Stimulated activated CD4-positive, alpha-beta T cell treated with anti-CD3 and anti-CD28 coated beads, Interleukin-12 subunit alpha, Interleukin-12 subunit beta, amount 100 ng/mL, for 4 hours (primary cell): Measurements from ENCODE around the gene SMYD3.

ENCODE experiments used
- DNase-seq: peaks from one replicate; pipeline ENCODE4 v3.0.0-alpha.2; 2020

The SMYD3 gene

DNA sequence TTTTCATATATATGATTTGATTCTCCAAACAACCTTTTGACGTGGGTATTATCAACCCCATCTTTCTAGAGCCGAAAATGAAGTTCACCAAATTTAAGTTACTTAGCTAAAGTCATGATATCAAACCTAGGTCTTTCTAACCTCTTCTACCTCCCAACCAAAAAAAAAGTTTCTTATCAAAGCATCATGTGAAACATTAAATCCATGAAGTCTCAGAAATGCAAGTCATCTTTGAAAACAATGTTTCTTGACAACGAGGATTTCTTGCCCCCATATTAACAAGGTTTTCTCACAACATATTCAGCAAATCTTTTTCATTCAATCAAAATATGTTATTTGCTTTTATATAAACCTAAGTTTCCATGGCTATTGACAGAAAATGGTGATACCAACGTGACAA, 306.3 kb downstream of the SMYD3 start:
- DNase-seq: no peak

DNA sequence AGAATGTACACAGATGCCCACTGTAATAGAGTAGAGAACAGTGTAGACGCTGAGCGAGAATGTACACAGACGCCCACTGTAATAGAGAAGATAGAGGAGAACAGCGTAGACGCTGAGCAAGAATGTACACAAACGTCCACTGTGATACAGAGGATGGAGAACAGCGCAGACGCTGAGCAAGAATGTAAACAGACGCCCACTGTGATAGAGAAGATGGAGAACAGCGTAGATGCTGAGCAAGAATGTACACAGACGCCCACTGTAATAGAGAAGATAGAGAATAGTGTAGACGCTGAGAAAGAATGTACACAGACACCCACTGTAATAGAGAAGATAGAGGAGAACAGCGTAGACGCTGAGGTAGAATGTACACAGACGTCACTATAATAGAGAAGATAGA, 306.9 kb downstream of the SMYD3 start:
- no peak for DNase-seq

DNA sequence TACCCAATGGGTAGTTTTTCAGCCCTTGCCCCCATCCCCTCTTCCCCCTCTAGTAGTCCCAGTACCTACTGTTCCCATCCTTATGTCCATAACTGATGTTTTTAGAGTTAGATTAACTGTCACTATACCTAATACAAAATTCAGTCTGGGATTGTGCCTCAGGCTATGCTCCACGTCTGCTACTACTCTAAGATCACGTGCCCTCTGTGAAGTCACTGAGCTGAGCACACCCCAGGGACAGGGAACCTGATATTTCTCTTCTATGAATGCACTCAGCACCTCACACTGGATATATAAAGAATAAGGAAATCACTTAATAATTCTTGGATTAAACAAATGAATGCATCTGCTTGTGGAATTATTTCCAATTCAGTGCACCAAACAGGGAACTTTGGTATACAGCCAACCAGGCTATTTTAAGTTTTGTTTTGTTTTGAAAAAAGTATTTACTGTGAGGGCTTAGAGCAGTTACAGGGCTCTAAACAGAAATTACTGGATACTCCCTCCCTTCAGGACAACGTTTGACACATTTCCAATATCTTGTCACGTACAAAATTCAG, 307.9 kb downstream of the SMYD3 start:
- DNase-seq: no peak

DNA sequence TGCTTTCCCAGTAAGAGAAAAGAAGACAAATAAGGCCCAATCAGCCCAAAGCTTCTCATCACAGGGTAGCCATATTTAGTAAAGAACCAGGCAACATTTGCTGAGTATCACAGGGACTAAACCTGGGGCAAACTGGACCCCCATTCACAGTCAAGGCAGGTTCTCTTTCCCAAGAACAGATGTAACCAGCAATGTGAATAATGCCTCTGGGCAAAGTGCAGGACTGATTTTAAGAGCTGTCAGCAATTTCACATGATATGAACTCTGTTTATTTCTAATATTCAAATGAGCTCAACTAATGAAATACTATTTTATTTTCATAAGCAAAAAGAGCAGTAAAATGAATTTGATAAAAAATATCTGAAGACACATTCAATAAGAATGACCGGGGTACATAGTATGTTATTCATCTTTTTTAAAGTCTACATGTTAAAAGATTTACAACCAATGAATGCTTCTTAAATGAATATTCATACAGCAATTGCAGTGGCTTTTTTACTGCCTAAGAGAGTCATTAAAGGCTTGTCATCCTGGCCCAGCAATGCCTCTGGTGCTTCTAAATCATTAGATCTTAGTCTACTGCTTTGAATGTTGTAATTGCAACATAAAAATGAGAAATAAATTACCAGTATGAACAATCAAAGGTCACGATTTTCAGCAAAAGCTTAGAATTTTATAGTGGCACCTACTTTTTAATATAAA, 308.8 kb downstream of the SMYD3 start:
- DNase-seq: no peak

DNA sequence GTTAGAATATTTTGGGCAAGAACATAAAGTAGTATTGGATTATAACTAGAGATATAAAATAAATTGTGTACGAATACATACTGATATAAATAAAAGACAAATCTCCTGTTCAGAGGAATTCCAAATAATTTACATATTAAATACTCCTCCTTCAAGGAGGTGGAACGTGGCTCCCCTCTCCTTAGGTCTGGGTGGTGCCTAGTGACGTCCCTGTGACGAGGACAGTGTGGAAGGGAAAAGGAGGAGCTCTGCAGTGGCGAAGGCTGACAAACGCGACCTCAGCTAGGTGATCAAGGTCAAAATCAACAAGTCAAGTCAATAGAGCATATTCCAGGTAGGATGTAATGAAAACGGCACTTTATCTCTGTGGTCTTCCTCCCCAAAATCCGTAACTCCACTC, 310.0 kb downstream of the SMYD3 start:
- no peak for DNase-seq

DNA sequence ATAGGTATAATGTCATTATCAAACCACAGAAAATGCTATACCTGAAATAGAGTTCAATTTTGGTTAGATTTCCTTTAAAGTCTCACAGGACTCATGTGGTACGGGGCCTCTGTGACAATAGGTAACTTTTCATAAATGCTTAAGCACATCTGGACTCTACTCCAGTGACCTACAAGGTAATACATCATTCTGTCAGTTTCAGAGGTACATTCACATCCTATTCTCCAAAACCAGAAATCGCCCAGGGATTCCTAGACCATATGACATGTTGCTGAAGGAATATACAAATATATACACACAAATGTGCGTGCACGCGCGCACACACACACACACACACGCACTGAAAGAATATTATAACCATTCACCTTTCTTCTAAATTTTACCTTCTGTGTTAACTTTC, 311.8 kb downstream of the SMYD3 start:
- DNase-seq: no peak

DNA sequence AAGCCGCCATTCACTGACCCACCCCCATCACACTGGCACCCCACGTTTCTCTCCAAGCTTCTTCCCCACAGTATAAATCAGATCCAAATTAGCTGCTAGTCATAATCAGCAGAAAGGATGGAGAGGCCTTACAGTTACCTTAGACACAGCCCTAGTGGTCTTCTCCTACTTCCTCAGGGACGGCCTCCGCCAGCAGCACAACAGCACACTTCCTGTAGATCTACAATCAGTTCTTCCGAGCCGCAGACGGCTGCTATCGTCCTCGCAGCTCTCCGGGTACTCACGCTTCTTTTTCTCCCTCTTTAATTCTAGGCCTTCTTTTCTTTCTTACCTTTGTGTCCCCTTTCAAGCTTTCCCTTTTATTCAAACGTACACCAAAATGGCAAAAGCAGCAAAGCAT, 313.5 kb downstream of the SMYD3 start:
- no peak for DNase-seq

DNA sequence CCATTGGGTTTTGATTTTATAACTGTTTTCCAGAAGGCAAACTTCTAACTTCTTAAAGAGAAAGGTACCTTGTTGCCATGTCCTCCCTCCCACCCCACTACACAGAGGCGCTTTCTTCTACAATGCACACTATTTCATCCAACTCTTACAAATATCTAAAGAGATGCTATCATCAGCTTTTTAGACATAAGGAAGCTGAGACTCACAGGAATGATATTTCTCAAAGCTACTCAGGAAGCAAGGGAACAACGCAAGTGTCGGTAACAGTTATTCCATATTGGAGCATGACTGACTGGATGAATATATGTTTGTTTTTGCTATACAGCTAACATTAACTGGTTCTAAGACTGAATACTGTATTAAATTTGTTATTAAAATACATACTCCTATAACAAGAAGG, 318.0 kb downstream of the SMYD3 start:
- DNase-seq: no peak

DNA sequence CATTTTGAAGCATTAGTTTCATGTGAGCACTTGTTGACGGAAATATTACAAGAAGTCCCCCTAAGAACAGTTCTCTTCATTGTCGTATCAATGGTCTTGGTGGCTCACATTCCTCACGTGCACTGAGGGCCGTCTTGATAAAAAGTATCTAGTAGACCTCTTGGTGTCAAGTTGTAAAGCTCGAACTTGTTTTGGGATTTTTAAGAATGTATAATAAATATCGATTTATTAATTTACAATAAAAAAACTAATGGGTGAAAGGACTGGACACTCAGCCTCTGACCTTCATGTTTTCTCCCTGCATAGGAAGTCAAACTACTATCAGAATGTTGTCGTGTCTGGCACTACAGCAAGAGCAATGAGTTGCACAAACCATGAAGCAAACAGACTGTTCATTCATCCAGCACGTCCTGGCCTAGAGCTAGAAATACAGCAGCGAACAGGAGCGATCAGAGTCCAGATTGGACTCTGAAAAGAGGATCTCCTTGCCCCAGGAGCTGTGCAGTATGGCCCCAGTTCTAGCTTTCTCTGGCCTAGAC, 319.2 kb downstream of the SMYD3 start:
- no peak for DNase-seq

DNA sequence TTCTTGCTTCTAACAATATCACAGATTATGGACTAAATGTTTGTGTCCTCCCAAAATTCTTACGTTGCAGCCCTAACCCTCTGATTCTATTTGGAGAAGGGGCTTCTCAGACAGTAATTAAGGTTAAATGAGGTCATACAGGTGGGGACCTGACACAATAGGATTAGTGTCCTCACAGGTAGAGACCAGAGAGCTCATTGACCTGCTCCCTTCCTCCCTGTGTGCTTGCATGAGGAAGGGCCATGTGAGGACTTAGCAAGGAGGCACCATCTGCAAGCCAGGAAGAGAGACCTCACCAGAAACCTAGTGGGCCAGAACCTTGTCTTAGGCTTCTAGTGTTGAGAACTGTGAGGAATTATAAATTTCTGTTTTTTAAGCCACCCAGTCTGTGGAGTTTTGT, 322.6 kb downstream of the SMYD3 start:
- DNase-seq: no peak

DNA sequence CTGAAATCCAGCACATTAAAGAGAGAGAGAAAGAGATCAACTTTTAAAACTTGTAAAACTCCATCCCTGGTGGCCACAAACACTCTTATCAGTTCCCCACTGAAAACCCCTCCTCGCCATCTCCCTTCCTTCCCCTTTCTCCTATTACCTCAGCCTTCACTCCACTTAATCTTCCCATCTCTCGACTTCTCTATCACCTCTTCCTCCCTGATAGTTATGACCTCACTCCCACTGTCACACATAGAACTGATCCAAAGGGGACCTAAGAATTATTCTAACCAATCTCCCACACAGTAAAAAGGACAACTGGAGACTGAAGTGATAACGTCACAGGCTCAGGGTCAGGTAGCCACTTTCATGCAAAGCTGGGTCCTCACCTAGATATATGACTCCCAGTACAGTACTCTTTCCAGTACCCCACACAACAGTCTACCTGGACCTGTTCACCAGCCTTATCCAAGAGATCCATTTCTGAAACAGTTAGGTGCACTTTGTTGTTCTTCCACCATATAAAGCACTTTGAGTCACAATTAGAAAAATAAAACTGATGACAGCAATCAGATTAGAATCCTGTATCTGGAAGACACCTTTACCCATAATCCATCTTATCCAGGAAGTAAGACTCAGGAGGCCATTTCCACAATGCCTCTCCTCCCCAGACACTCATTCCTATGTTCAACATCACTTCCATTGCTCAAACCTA, 324.8 kb downstream of the SMYD3 start:
- no peak for DNase-seq

DNA sequence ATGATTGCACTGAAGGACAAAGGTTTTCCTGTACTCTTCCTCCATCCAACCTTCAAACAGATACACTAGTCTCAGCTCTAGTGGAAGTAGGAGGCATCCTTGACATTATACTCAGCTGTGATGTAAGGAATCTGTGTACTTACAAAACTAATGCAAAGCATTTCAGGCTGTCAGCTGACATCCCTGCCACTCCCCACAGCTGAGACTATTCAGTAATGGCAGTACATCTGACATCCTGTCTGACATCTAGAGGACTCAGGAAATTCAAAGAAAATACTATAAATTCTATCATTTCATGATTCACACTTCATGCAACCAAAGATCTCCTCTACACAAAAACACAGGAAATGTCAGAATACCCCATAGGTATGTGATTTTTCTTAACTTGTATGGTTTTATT, 325.8 kb downstream of the SMYD3 start:
- DNase-seq: no peak

DNA sequence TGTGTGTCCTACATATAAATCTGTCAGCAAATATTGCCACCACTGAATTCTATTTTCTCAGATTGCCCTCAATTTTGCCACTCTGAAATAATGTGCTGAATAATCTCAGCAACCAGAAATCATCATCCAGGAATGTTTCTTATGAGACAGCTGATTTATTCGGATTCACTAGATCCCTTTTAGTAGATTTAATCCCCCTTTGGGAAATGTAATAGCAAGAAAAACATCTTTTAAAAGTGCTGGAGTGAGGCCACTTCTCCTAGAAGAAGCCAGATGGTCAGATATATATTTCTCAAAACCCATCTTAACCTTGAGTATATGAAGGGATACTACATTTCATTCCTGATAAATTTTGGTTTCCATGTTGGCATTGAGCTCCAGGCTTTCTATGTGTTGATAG, 327.7 kb downstream of the SMYD3 start:
- DNase-seq: no peak

DNA sequence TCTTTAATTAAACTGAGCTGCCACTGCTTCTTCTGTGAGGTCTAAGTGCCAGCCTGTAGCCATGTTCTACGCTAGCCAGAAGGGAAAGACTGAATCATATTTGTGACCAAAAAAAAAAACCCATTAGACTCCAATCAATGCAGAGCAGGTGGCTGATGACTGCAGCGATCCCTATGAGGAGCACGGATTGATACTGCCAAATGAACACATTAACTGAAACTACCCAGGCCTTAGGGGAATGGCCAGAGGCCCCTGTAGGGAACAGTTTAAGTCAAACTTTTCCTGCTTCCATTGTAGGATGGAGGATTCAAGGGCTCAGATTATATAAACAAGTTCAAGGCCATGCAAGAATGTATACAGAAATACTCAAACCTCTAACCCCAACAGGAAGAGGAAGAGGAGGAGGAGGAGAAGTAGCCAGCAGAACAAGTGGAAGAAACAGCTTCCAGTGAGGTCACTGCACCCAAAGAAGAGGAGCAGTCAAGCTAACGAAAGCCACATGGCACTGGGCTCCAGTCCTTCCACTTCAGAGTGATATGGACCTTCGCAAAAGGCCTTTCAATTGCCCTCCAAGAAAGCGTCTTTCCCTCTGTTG, 328.3 kb downstream of the SMYD3 start:
- no peak for DNase-seq

DNA sequence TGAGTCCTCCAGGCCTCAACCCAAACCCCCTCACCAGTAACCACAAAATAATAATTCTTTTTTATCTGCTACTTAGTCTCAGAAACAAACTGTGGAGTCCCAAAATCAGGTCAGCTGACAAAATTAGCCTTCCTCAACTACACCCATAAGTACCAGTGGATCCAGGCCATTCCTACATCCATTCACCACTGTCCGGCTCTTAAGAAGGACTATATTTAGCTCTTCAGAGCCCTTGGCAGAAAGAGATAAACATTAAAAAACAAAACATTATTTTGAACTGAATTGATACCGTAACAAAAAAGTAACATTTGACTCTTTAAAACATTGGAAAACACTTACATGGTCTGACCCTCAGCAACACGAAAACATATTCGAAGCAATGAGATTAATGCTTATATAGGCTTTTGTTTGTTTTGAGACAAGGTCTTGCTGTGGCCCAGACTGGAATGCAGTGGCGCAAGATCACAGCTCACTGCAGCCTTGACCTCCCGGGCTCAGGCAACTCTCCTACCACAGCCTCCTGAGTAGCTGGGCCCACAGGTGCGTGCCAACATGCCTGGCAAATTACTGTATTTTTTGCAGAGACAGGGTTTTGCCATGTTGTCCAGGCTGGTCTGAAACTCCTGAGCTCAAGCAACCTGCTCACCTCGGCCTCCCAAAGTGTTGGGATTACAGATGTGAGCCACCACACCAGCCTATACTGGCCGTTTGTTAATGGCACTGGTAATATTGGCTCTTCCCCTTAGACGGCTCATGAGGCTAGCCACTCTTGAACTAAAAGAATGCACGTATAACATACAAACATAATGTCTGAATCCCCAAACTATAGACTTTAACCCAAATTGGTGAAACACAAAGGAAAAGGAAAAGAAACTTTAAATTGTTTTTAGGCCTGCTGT, 330.7 kb downstream of the SMYD3 start:
- no peak for DNase-seq

DNA sequence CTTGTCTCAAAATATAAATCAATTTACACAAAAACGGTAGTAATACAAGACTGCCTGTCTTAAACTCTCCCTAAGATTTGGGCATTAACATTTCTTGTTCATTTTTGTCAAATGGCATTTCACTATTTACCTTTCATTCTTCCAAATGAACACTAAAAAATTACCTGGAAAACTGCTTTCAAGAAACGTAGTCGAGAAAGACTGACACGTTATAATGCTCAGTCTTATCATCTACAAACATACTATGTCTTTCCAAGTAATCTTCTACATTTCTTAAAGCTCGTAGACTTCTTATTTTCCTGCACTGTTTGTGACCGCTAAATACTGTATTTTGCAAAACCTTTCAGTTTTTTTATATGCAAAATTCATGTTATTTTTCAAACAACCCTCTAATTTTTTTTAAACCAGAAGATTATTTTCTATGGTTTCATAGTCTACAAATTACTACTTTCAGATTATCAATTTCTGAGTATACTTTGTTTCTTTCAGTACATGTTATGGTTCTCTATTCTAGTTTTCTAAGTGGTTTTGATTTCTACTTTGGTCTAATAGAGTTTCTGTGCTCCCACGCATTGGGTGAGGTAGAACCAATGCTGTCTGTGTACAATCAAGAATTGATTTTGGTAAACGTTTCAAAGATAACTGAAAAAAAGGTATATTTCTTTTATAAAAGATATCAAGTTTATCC, 336.4 kb downstream of the SMYD3 start:
- DNase-seq: no peak

DNA sequence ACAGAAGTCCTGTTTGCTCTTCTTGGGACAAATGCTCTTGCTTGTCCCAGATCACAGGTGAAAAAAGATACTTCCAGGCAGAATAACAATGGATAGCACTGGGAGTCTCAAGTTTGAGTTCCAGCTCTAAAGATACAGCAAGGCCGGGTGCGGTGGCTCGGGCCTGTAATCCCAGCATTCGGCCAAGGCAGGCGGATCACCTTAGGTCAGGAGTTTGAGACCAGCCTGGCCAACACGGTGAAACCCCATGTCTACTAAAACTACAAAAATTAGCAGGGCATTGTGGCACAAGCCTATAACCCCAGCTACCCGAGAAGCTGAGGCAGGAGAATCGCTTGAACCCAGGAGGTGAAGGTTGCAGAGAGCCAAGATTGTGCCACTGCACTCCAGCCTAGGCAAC, 337.6 kb downstream of the SMYD3 start:
- no peak for DNase-seq

DNA sequence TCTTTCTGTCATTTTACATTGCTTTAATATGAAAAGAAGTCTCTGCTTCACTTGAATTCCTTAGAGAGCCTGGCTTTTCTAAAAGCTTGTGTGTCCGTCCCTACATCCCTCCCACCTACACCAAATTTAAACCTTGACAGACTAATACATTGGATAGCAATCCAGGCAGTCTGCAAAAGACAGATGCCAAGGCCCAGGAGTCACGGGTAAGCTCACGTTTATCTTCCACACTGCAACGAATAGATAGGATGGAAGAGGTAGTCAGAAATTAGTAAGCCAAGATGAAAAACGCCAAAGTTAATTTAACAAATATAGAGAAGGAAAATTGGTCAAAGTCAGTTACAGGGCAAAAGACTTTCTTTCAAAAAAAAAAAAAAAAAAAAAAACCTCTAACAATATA, 338.1 kb downstream of the SMYD3 start:
- no peak for DNase-seq

DNA sequence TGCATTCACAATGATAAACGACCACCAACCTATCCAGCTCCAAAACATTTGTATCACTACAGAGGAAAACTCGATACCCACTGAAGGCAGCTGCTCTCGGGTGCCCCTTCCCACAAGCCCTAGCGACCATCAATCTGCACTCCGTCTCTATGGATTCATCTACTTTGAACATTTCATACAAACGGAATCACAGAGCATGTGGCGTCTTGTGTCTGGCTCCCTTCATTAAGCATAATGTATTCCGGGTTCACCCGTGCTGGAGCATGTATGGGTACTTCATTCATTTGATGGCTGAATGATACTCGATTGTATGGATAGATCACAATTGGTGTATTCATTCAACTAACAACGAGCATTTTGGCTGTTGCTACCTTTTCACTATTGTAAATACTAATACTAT, 340.2 kb downstream of the SMYD3 start:
- no peak for DNase-seq

DNA sequence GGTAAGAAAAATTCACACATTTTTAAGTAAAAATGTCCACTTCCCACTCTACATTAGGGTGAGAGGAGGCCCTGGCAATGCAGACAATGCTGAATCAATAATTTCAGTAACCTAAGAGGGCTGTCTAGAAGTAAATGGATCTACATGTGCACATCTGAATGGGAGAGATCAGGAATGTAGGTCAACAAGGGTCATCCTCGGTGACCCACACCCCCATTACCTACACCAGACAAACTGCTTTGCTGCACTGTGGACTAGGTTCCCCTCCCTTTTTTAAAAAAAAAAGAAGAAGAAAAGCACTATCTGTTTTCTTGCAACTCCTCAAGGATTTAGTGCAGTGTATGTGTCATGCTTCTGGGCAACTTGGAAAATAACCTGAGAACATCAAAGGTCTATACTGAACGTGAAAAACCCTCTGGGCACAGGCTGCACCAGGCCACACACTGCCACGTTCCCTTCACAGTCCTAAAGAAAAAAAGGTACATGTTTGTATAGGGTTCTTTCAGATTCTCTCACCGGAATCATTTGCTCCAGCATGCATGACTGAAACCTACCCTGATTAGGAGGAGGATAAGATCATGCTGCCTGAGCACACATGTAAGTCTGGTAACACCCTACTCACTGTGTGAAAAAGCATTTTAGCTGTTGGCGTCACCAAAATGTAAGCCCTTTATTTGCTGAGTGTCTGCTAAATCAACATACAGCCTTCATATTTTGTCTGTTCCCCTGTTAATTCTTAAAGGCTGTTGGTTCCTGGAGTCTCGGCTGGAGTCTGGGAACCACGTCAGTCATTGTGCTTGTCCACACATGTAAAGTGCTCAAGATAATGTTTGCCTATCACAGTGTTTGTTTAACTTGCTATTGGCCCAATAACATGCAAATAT, 341.0 kb downstream of the SMYD3 start:
- no peak for DNase-seq

DNA sequence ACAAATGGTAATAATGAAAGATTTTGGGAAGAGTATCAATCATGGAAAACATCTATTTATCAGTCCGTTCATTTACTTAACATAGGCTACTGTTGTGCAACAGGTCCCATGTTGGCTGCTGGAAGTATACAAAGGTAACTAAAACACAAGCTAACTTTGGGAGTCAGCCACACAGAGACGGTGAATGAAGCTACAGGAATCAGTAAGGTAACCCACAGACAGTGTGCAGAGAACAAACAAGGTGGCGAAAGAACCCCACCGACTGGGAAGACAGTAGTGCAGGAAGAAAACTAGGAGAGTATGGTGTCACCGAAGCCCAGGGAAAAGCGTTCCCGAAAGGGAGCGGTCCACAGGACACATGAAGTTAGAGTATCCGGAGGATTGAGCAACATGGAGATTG, 342.3 kb downstream of the SMYD3 start:
- DNase-seq: no peak
